Suprapubic skin (tissue), 3 donors: ENCODE results near the gene CADPS.

Source experiments
- CTCF ChIP-seq, 2 donors: fragments of 200-600 bp in 1 of 2; fragments of 450-650 bp in 1 of 2; sonication (generic) in 1 of 2; IDR thresholded peaks; one replicate each; pipeline ENCODE4 v1.5.1; 2016 to 2019; ENCODE audit warnings: antibody characterized with exemption in 2 of 2, mild to moderate bottlenecking in 1 of 2, moderate library complexity in 1 of 2
- EP300 ChIP-seq: sonication (generic); formaldehyde crosslinking; IDR thresholded peaks from one replicate; pipeline ENCODE4 v1.6.1; 2017; ENCODE audit warnings: antibody characterized with exemption
- POLR2A ChIP-seq, 2 donors: fragments of 450-650 bp; IDR thresholded peaks; one replicate each; pipeline ENCODE4 v1.6.1; 2017; ENCODE audit warnings: antibody characterized with exemption in 2 of 2, mild to moderate bottlenecking in 2 of 2, moderate library complexity in 2 of 2

- TF ChIP-seq CTCF (IDR thresholded peaks at IDR 0.05) = no peak
- TF ChIP-seq POLR2A (IDR thresholded peaks at IDR 0.05) = no peak
- no peak for TF ChIP-seq EP300
These were observed 30.1 kb upstream of the CADPS start for GRCh38 chr3:62905331-62905730.
